ENCODE measurements around the gene XBP1.
A peak's percentile ranks its signal among the peaks of the same experiment; 100 is the strongest.
"Not testable (repeated sequence)": the region's sequence is repeated elsewhere in the genome, so short reads cannot be mapped to it uniquely, and the experiment has no call there.

XBP1 gene

DNA sequence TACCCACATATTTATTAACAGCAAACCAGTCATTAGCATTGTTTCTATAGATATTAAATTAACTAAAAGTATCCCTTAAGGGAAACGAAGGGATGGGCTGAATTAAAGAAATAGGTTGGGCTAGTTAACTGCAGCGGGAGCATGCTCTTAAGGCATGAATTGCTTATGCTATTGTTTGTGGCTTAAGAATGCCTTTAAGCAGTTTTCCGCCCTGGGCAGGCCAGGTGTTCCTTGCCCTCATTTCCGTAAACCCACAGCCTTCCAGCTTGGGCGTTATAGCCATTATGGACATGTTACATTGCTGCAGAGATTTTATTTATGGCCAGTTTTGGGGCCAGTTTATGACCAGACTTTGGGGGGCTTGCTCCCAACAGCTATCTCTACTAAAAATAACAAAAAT lies 5.1 kb upstream of the XBP1 start:
- not testable (repeated sequence) for ATAC-seq, H3K9me3 Mint-ChIP-seq, H3K4me3 Mint-ChIP-seq, H3K27me3 Mint-ChIP-seq, H3K27ac Mint-ChIP-seq
- Mint-ChIP-seq H3K36me3 (peaks cover 11% of the 10 kb centered on the region), H3K4me1 (peaks cover 23% of the 10 kb centered on the region)

DNA sequence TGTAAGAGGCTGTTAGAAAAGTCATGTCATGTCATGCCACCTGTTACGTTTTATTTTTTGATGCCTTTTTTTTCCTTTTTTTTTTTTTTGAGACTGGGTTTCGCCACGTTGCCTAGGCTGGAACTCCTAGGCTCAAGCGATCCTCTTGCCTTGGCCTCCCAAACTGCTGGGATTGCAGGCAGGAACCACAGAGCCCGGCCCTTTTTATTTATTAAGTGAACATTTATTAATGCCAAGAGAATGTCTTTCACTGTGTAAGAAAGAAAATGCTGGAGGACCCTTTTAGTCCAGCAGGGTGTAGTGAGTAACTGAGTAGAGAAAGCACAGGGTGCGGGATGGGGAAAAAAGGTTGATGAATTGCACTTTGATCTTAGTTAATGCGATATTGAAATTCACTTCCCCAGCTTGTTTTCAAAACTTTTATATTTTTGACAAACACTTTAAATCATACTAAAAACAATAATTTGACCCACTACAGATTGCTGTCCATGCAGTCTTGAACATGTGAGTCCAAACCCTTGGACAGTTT lies 2.3 kb upstream of the XBP1 start:
- ATAC-seq: no peak
- Mint-ChIP-seq H3K36me3 (peaks cover 13% of the 10 kb centered on the region), H3K4me3 (peak overlapping the region; percentile 75), H3K27ac (peak overlapping the region; percentile 83), H3K27me3 (no peaks in the 10 kb centered on the region), H3K9me3 (no peaks in the 10 kb centered on the region), H3K4me1 (peaks cover 33% of the 10 kb centered on the region)

- H3K36me3 Mint-ChIP-seq: peaks cover 13% of the 10 kb centered on the region
- H3K27me3 Mint-ChIP-seq: no peaks in the 10 kb centered on the region
- no peaks in the 10 kb centered on the region for H3K9me3 Mint-ChIP-seq
- H3K4me1 Mint-ChIP-seq: peaks cover 33% of the 10 kb centered on the region
- peak overlapping the region; percentile 75 for H3K4me3 Mint-ChIP-seq
- no peak for ATAC-seq
- H3K27ac Mint-ChIP-seq: peak overlapping the region; percentile 83
Observed at GRCh38 chr22:28801845-28802594, 1.7 kb upstream of the XBP1 start.

DNA sequence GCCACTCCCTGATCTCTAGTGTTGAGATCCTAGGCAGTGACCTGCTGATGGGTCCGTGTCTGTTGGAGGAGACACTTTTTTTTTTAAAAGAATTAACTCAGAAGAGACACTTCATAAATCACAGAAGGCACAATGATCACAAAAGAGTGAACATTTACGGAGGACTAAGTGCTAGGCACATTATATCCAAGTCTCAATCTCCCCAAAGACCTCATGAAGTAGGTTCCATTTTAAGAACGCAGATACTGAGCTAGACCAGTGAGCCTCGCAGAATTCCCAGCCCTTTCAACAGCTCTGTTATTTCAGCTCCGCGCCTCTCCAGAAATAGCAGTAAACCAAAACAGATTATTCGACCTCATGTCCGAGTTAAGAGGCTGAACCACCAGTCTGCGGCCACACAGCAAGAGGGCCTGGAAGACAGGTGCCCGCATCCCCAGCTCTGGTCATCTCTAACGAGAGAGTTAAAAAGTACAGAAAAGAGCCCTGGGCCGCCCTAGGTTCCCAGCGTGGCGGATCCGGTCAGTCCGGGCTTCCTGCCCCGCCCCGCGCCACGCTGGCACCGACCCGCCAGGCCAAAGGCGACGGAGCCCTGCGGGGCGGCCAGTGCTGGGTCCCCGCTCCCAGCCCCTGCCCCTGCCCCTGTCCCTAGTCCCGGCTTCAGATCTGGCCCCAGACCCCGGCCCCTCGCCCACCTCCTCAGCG lies 612 bp downstream of the XBP1 start:
- no peaks in the 10 kb centered on the region for H3K9me3 Mint-ChIP-seq
- peaks cover 35% of the 10 kb centered on the region for H3K36me3 Mint-ChIP-seq
- peak; percentile 64 for ATAC-seq
- H3K4me1 Mint-ChIP-seq: peaks cover 56% of the 10 kb centered on the region
- H3K27ac Mint-ChIP-seq: peak overlapping the region; percentile 83
- H3K27me3 Mint-ChIP-seq: no peaks in the 10 kb centered on the region
- H3K4me3 Mint-ChIP-seq: peak overlapping the region; percentile 82

GRCh38 chr22:28798810-28799605 lies 1.4 kb downstream of the XBP1 start:
- ATAC-seq: peak; percentile 54

GRCh38 chr22:28795932-28796856 lies 4.2 kb downstream of the XBP1 start:
- peaks cover 71% of the 10 kb centered on the region for H3K4me1 Mint-ChIP-seq
- peak overlapping the region; percentile 31 for H3K4me3 Mint-ChIP-seq
- H3K36me3 Mint-ChIP-seq: peaks cover 50% of the 10 kb centered on the region
- ATAC-seq: no peak
- no peaks in the 10 kb centered on the region for H3K27me3 Mint-ChIP-seq
- no peaks in the 10 kb centered on the region for H3K9me3 Mint-ChIP-seq
- H3K27ac Mint-ChIP-seq: peak overlapping the region; percentile 44

More at GRCh38 chr22:28798810-28799605, 1.4 kb downstream of the XBP1 start:
- Mint-ChIP-seq H3K4me3 (peak overlapping the region; percentile 82), H3K27ac (peak overlapping the region; percentile 83), H3K27me3 (no peaks in the 10 kb centered on the region), H3K9me3 (no peaks in the 10 kb centered on the region), H3K36me3 (peaks cover 40% of the 10 kb centered on the region), H3K4me1 (peaks cover 60% of the 10 kb centered on the region)

- Mint-ChIP-seq H3K4me1 (peaks cover 78% of the 10 kb centered on the region), H3K4me3 (no peak overlapping the region), H3K27me3 (no peaks in the 10 kb centered on the region), H3K27ac (peak overlapping the region; percentile 44), H3K36me3 (peaks cover 51% of the 10 kb centered on the region), H3K9me3 (no peaks in the 10 kb centered on the region)
- no peak for ATAC-seq
Observed at GRCh38 chr22:28795071-28795693, 5.2 kb downstream of the XBP1 start.

DNA sequence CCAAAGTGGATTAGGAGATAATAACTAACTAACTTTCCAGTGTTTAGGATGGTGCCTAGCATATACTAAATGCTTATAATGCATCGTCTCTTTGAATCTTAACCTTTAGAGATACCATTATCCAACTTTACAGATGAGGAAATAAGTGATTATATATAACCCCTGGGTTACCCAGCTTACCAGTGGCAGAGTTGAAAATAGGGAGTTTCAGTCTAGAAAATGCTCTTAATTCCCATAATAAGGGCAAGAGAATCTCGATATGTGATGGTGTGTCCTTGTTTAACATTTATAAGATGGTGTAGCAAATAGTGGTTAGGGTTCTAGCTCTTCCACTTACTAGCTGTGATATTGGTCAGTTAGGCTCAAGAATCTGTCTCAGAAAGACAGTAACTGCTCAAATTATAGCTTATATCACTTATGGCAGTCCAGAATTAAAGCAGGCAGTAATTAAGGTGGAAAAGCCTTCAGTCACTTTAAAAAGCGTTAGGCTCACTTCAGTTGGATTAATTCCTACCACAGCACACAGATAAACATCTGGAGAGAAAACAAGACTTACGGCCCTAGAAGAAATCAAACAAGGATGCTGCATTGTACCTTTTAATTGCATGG lies 6.3 kb downstream of the XBP1 start:
- Mint-ChIP-seq H3K36me3 (peaks cover 56% of the 10 kb centered on the region), H3K27me3 (no peaks in the 10 kb centered on the region), H3K4me3 (no peak overlapping the region), H3K27ac (no peak overlapping the region), H3K4me1 (peaks cover 79% of the 10 kb centered on the region), H3K9me3 (no peaks in the 10 kb centered on the region)
- ATAC-seq: no peak

DNA sequence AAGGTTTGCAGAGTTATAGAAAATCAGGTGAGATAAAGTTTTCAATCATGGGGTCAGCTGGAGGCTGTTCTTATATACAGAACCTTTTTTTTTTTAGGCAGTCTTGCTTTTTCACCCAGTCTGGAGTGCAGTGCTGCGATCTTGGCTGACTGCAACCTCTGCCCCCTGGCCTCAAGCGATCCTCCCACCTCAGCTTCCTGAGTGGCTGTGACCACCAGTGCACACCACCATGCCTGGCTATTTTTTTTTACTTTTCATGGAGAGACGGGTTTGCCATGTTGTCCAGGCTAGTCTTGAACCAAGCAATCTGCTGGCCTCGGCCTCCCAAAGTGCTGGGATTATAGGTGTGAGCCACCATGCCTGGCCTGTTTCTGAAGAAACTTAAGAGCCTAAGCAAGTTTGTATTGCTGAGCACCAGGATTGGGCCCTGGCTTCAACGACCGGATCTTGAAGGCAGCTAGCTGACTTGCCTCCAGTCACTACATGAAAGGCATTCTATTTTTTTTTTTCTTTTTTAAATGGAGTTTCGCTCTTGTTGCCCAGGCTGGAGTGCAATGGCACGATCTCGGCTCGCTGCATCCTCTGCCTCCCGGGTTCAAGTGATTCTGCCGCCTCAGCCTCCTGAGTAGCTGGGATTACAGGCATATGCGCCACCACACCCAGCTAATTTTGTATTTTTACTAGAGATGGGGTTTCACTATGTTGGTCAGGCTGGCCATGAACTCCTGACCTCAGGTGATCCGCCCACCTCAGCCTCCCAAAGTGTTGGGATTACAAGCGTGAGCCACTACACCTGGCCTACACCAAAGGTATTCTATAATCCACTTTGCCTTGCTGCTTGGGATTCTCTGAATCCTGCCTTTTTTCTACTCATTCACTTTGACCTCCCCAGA lies 7.6 kb downstream of the XBP1 start:
- Mint-ChIP-seq H3K27me3 (no peaks in the 10 kb centered on the region), H3K36me3 (peaks cover 55% of the 10 kb centered on the region), H3K9me3 (no peaks in the 10 kb centered on the region), H3K4me3 (no peak overlapping the region), H3K4me1 (peaks cover 76% of the 10 kb centered on the region), H3K27ac (peak overlapping the region; percentile 59)
- peak; percentile 59 for ATAC-seq

- peak; percentile 73 for ATAC-seq
- Mint-ChIP-seq H3K27ac (peak overlapping the region; percentile 59), H3K4me3 (no peak overlapping the region), H3K36me3 (peaks cover 54% of the 10 kb centered on the region), H3K4me1 (peaks cover 75% of the 10 kb centered on the region), H3K27me3 (no peaks in the 10 kb centered on the region), H3K9me3 (no peaks in the 10 kb centered on the region)
Observed at GRCh38 chr22:28791841-28792490, 8.4 kb downstream of the XBP1 start.

DNA sequence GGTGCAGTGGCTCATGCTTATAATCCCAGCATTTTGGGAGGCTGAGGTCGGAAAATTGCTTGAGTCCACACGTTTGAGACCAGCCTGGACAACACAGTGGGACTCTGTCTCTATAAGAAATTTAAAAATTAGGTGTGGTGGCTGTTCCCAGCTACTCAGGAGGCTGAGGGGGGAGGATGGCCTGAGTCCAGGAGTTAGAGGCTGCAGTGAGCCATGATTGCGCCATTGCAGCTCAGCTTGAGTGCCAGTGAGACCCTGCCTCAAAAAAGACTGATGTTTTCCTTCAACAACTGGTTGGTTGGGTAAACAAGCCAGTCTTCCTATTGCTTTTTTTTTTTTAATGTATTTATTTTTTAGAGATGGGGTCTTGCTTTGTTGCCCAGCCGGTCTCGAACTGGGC lies 9.2 kb downstream of the XBP1 start:
- Mint-ChIP-seq H3K4me1 (peaks cover 67% of the 10 kb centered on the region), H3K27me3 (no peaks in the 10 kb centered on the region), H3K9me3 (no peaks in the 10 kb centered on the region), H3K36me3 (peaks cover 51% of the 10 kb centered on the region), H3K27ac (peak overlapping the region; percentile 59), H3K4me3 (no peak overlapping the region)
- no peak for ATAC-seq

DNA sequence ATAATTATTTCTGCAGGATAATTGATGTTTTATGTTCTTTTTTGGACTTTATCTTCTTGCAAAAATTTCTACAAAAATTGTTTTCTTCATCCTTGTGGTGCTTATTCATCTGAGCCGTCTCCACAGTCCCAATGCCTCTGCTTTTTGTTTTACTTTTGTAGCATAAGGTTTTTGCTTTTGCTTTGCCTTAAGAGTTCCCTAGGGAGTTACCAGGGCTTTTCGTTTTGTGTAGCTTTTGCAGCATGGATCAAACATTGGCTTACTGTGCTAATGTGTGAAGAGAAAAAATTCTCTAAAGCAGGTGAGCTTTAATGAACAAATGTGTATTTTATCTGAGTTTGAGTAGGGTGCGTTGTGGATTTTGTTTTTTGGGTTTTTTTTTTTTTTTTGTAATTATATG lies 11.8 kb downstream of the XBP1 start:
- no peak for ATAC-seq
- H3K27me3 Mint-ChIP-seq: no peaks in the 10 kb centered on the region
- H3K36me3 Mint-ChIP-seq: peaks cover 51% of the 10 kb centered on the region
- H3K9me3 Mint-ChIP-seq: no peaks in the 10 kb centered on the region
- H3K4me1 Mint-ChIP-seq: peaks cover 45% of the 10 kb centered on the region
- no peak overlapping the region for H3K4me3 Mint-ChIP-seq
- no peak overlapping the region for H3K27ac Mint-ChIP-seq

Measured in stimulated activated memory B cell treated with anti-CD40 and anti-IgM and Interleukin-4, amounts not matched to agents 10 μg/mL and 1 μg/mL and 100 μg/mL, for 72 hours (primary cell).